ENCODE results near the gene ZFAND2A.
"Not testable (repeated sequence)": the region's sequence is repeated elsewhere in the genome, so short reads cannot be mapped to it uniquely, and the experiment has no call there.

The ZFAND2A gene

GRCh38 chr7:1159891-1160669 is at the start of gene ZFAND2A:
ZFAND2A (minus strand) TSS chr7:1160196; CDS start chr7:1158212, 1,984 bp downstream.
- DNase-seq (ENCODE audit: low read depth), result peak; percentile 81

- no peak for DNase-seq (ENCODE audit: low read depth)
Measured at GRCh38 chr7:1209097-1209496, 49.1 kb upstream of the ZFAND2A start.

- DNase-seq (ENCODE audit: low read depth), result not testable (repeated sequence)
Measured at GRCh38 chr7:1205742-1206141, 45.7 kb upstream of the ZFAND2A start.

GRCh38 chr7:1204460-1205140 is 44.6 kb upstream of the ZFAND2A start:
- no peak for DNase-seq (ENCODE audit: low read depth)

GRCh38 chr7:1202914-1203313 is 42.9 kb upstream of the ZFAND2A start:
- DNase-seq (ENCODE audit: low read depth), result not testable (repeated sequence)

GRCh38 chr7:1201916-1202315 is 41.9 kb upstream of the ZFAND2A start:
- DNase-seq (ENCODE audit: low read depth), result no peak

- DNase-seq (ENCODE audit: low read depth), result no peak
Measured at GRCh38 chr7:1200045-1200444, 40.0 kb upstream of the ZFAND2A start.

GRCh38 chr7:1197997-1198625 is 38.1 kb upstream of the ZFAND2A start:
- no peak for DNase-seq (ENCODE audit: low read depth)

- DNase-seq (ENCODE audit: low read depth), result no peak
Measured at GRCh38 chr7:1196950-1197349, 37.0 kb upstream of the ZFAND2A start.

- not testable (repeated sequence) for DNase-seq (ENCODE audit: low read depth)
Measured at GRCh38 chr7:1196441-1196840, 36.4 kb upstream of the ZFAND2A start.

GRCh38 chr7:1193593-1194424 is 33.8 kb upstream of the ZFAND2A start:
- DNase-seq (ENCODE audit: low read depth), result no peak

GRCh38 chr7:1192171-1192676 is 32.2 kb upstream of the ZFAND2A start:
- DNase-seq (ENCODE audit: low read depth), result peak; percentile 60

- no peak for DNase-seq (ENCODE audit: low read depth)
Measured at GRCh38 chr7:1189986-1190772, 30.2 kb upstream of the ZFAND2A start.

- no peak for DNase-seq (ENCODE audit: low read depth)
Measured at GRCh38 chr7:1188720-1189294, 28.8 kb upstream of the ZFAND2A start.

GRCh38 chr7:1187127-1187526 is 27.1 kb upstream of the ZFAND2A start:
- no peak for DNase-seq (ENCODE audit: low read depth)

- no peak for DNase-seq (ENCODE audit: low read depth)
Measured at GRCh38 chr7:1181640-1182039, 21.6 kb upstream of the ZFAND2A start.

- DNase-seq (ENCODE audit: low read depth), result no peak
Measured at GRCh38 chr7:1181031-1181430, 21.0 kb upstream of the ZFAND2A start.

- no peak for DNase-seq (ENCODE audit: low read depth)
Measured at GRCh38 chr7:1176891-1177373, 16.9 kb upstream of the ZFAND2A start.

GRCh38 chr7:1175967-1176851 is 16.2 kb upstream of the ZFAND2A start:
- DNase-seq (ENCODE audit: low read depth), result no peak

GRCh38 chr7:1175597-1175966 is 15.6 kb upstream of the ZFAND2A start:
- no peak for DNase-seq (ENCODE audit: low read depth)

Measured in non-pigmented ciliary epithelial cell (primary cell).